GM10248 (cell line): ENCODE data around the gene ZYG11A.

ENCODE experiments used
- CTCF ChIA-PET: fragments of 300-600 bp; sonication (Branson Sonifier 250); formaldehyde crosslinking; extraction: SDS; loops from one replicate; lab custom pipeline; 2021; ENCODE audit warnings: antibody characterized with exemption; lab: Yijun Ruan, JAX
- POLR2A ChIA-PET: fragments of 350-650 bp; sonication (Branson Sonifier 250); formaldehyde crosslinking; extraction: SDS; loops from one replicate; lab custom pipeline; 2020; ENCODE audit warnings: antibody characterized with exemption; lab: Yijun Ruan, JAX
- DNase-seq: peaks from one replicate; pipeline ENCODE4 v3.0.0; 2012; ENCODE audit errors: extremely low spot score
- CTCF ChIP-seq: IDR thresholded peaks from 2 replicates; pipeline ENCODE4 v1.5.1; 2012; ENCODE audit warnings: mild to moderate bottlenecking, low read depth; ENCODE audit errors: extremely low read depth, missing control alignments, control extremely low read depth

Gene ZYG11A

GRCh38 chr1:52907068-52907811 lies 64.7 kb downstream of the ZYG11A start:
- no peak for TF ChIP-seq CTCF
- ChIA-PET POLR2A (no interaction called here), CTCF (interaction anchor here (1.0 to 1.6 kb wide), 3 partner anchors 14 to 20 kb away, joined by 3 read pairs; partner anchors contain the start of gene ECHDC2)
- no peak for DNase-seq

- ChIA-PET CTCF (interaction anchor here (1.0 to 1.6 kb wide), 3 partner anchors 14 to 21 kb away, joined by 3 read pairs; partner anchors contain the start of gene ECHDC2), POLR2A (no interaction called here)
- DNase-seq = no peak
- no peak for TF ChIP-seq CTCF
Observed at GRCh38 chr1:52907812-52908153, 65.2 kb downstream of the ZYG11A start.

DNA sequence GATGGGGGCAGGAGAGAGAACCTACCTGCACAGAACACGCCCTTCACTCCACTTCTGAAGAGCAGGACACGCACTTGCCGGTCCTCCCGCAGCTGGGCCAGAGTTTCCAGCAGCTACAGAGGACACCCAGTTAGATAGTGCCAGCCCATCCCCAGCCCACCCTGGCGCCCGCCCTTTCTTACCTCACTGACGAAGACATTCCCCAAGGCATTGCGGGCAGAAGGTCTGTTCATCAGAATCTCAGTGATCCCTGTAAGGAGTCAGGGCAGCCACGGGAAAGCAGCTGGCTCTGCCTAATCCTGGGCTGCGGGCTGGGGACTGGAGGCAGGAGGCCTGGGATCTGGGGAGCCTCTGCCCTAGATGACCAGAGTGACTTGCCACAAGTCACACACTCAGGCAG lies 69.0 kb downstream of the ZYG11A start:
- no peak for DNase-seq
- CTCF ChIA-PET = interaction anchor here (0.8 kb wide), 1 partner anchor 69 kb away, joined by 3 read pairs; the partner anchor contains the start of gene ZYG11A
- POLR2A ChIA-PET = interaction anchor here (0.7 kb wide), 1 partner anchor 664 kb away, joined by 3 read pairs; no protein-coding TSS in a partner anchor
- no peak for TF ChIP-seq CTCF

DNA sequence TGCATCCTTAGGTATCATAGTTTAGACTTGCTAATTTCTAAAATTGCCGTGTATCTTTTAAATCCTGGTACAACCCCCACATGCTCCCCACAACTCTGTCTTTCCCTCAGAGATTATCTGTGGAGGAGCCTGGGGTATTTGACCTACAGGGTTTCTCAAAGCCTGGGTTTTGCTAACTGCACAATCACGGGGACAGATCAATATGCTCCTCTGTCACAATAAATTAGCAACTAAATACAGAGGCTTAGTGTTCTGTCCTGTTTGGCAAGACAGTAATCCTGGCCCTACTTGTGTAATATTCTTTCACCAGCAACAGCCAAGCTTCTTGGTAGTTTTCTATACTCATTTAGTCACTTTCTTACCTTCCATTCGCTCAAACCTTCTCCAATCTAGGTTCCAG lies 70.5 kb downstream of the ZYG11A start:
- no peak for TF ChIP-seq CTCF
- ChIA-PET CTCF (interaction anchor here (1.0 kb wide), 1 partner anchor 8 kb away, joined by 4 read pairs; the partner anchor contains the start of gene ECHDC2), POLR2A (no interaction called here)
- DNase-seq = no peak

GRCh38 chr1:52913537-52913936 lies 71.0 kb downstream of the ZYG11A start:
- ChIA-PET POLR2A (no interaction called here), CTCF (no interaction called here)
- peak; percentile 8 for TF ChIP-seq CTCF
- no peak for DNase-seq

- TF ChIP-seq CTCF = no peak
- ChIA-PET POLR2A (no interaction called here), CTCF (interaction anchor here (1.4 to 2.0 kb wide), 2 partner anchors 13 to 271 kb away, joined by 3 to 9 read pairs; no protein-coding TSS in a partner anchor)
- DNase-seq = no peak
Observed at GRCh38 chr1:52914463-52914862, 71.9 kb downstream of the ZYG11A start.
